GM18951 (cell line): ENCODE measurements around the gene DLGAP4.
"Not testable (repeated sequence)": the region's sequence is repeated elsewhere in the genome, so short reads cannot be mapped to it uniquely, and the experiment has no call there.

Experiments
- POLR2A ChIP-seq: IDR thresholded peaks from 4 replicates; pipeline ENCODE4 v1.6.1; 2011; ENCODE audit warnings: mild to moderate bottlenecking; ENCODE audit not compliant: insufficient read length, insufficient read depth; ENCODE audit errors: extremely low read depth
- in situ Hi-C: fragments of 300-500 bp; cut with MboI; formaldehyde crosslinking; loops from one replicate; pipeline ENCODE4 v1.12.0; 2022; ENCODE audit warnings: low sequenced_read_pairs, mixed read lengths, inconsistent platforms; ENCODE audit not compliant: unreplicated experiment

DLGAP4 gene

GRCh38 chr20:36499723-36500501, 193.8 kb downstream of the DLGAP4 start:
- TF ChIP-seq POLR2A = no peak

DNA sequence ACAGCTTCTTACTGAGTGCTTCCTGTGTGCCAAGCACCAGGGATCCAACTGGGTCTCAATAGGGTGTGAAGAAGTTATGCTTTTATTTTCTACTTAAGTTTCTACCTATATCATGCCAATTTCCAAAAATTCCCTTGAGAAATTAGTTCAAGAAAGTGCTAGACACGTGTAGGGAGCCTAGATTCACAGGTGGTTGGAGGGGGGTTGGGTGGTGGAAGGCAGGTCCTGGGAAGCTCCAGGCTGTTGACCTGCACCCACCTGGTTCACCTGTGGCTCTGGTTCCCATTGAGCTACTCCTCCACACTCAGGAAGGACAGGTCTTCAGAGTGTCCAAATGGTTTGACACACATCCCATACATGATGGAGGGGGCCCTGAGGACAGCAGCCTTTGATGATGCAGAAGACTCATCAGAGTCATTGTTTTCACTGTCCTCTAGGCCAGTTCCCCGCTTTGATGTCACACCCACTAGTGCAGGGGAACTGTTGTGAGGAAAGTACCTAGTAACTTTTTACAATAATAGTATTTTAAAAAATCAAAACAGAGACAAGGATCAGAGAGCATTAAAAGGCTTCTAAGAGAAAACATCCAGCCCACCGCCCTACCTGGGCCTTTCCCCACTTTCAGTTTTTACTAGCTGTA, 195.3 kb downstream of the DLGAP4 start:
- in situ Hi-C loops = no loop called here
- TF ChIP-seq POLR2A = no peak

More at GRCh38 chr20:36499723-36500501, 193.8 kb downstream of the DLGAP4 start:
- in situ Hi-C loops = no loop called here

- in situ Hi-C loops = no loop called here
- TF ChIP-seq POLR2A = no peak
These were observed 198.2 kb downstream of the DLGAP4 start for GRCh38 chr20:36504295-36504694.

GRCh38 chr20:36506253-36506652, 200.1 kb downstream of the DLGAP4 start:
- no peak for TF ChIP-seq POLR2A
- in situ Hi-C loops = no loop called here

GRCh38 chr20:36507746-36508145, 201.6 kb downstream of the DLGAP4 start:
- in situ Hi-C loops = no loop called here
- TF ChIP-seq POLR2A = no peak

DNA sequence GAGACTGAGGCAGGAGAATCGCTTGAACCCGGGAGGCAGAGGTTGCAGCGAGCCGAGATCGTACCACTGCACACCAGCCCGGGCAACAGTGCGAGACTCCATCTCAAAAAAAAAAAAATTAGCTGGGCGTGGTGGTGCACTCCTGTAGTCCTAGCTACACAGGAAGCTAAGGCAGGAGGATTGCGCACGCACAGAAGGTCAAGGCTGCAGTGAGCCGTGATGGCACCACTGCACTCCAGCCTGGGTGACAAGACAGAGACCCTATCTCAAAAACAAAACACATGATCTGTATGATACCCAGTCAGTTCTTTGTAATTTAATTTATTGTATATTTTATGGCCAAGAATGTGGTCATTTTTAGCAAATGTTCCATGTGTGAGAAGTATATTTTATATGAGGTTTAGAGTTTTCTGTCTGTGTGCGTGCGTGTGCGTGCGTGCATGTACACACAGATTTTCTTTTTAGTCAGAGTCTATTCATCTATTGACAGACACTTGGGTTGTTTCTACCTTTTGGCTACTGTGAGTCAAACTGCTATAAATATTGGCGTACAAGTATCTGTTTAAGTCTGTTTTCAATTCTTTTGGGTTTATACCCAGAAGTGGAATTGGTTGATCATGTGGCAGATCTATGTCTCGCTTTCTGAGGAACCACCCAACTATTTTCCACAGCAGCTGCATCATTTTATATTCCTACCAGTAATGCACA, 213.0 kb downstream of the DLGAP4 start:
- in situ Hi-C loops = no loop called here
- TF ChIP-seq POLR2A = no peak

DNA sequence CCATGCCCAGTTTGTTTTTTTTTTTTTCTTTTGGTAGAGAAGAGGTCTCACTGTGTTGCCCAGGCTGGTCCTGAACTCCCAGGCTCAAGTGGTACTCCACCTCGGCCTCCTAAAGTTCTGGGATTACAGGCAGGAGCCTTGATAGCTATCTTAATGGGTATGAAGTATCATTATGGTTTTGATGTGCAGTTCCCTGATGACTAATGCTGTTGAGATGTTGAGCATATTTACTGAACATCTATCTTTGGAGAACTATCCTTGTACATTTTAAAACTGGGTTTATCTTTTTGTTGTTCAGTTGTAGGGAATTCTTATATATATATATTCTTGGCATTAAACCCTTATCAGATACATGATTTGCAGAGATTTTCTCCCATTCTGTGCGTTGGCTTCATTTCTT, 213.8 kb downstream of the DLGAP4 start:
- in situ Hi-C loops = no loop called here
- no peak for TF ChIP-seq POLR2A

GRCh38 chr20:36521526-36521925, 215.4 kb downstream of the DLGAP4 start:
- in situ Hi-C loops = no loop called here
- no peak for TF ChIP-seq POLR2A

- in situ Hi-C loops = not testable (repeated sequence)
These were observed 216.3 kb downstream of the DLGAP4 start for GRCh38 chr20:36522412-36522811.

GRCh38 chr20:36523341-36523740, 217.2 kb downstream of the DLGAP4 start:
- no peak for TF ChIP-seq POLR2A
- in situ Hi-C loops = no loop called here

DNA sequence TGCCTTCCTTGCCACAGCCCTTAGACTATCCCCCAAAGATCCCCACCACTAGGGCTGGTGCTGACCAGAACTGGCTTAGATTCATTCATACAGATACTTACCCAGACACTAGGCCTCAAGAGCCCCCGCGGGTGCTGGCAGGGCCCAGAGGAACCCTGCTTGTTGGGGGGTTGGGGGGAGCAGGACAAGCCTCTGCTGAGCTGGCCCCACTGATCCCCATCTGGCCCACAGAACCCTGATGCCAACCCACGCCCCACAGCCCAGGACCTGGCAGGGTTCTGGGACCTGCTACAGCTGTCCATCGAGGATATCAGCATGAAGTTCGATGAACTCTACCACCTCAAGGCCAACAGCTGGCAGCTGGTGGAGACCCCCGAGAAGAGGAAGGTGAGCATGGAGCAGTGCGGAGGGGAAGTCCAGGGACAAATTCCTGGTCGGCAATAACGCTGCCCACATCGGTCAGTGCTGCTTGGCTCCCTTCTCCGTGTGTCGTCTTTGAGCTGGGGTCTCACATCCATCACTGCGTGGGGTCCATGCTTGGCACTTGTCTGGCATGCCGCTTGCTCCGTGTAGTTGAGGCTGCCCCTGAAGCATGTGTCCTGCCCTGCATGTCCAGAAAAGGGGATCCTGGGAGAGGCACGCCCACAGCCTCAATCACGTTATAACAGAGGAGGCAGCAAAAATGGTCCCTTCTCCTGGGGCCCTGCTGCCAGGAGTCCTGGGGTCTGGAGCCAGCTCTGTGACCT, 219.7 kb downstream of the DLGAP4 start:
- no peak for TF ChIP-seq POLR2A
- in situ Hi-C loops = no loop called here

DNA sequence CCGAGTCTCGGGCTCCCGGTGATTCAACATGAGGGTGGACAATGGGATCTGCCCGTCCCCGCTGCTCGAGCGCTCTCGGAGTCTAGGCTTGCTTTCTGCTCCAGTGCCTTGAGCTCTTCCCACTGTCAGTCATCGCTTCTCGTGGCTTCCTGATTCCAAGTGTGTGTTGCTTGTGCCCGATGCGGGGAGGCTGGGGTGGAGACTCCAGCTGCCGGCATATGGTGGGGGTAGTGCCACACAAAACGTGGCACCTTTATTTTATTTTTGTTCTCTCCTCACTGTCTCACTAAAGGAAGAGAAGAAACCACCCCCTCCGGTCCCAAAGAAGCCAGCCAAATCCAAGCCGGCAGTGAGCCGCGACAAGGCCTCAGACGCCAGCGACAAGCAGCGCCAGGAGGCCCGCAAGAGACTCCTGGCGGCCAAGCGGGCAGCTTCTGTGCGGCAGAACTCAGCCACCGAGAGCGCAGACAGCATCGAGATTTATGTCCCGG, 220.4 kb downstream of the DLGAP4 start:
- in situ Hi-C loops = no loop called here
- no peak for TF ChIP-seq POLR2A
